Ovary (tissue), 3 donors: Measurements from ENCODE around the gene GINS3.

ENCODE experiments used
- CTCF ChIP-seq, 3 donors: fragments of 450-650 bp in 2 of 3; fragments of 200-600 bp in 1 of 3; IDR thresholded peaks; one replicate each; pipeline versions ENCODE4 v1.5.1 to v1.8.0; 2016 to 2022; ENCODE audit warnings: antibody characterized with exemption in 3 of 3, mild to moderate bottlenecking in 1 of 3
- POLR2A ChIP-seq: fragments of 450-650 bp; IDR thresholded peaks from one replicate; pipeline ENCODE4 v1.6.1; 2017; ENCODE audit warnings: antibody characterized with exemption, mild to moderate bottlenecking, moderate library complexity
- donor health status: DM: no; HTN: no; CAD: no.

GRCh38 chr16:58421529-58421928, 29.3 kb downstream of the GINS3 start:
- TF ChIP-seq CTCF (IDR thresholded peaks at IDR 0.05), result no peak
- no peak for TF ChIP-seq POLR2A
